GM21381 (cell line): ENCODE results near the gene BRME1.

ENCODE experiments used
- ATAC-seq: cut with Tn5 transposase; IDR thresholded peaks from one replicate; pipeline ENCODE4 v1.9.1; 2021; ENCODE audit warnings: mild to moderate bottlenecking, moderate library complexity; ENCODE audit not compliant: unreplicated experiment

Gene BRME1

DNA sequence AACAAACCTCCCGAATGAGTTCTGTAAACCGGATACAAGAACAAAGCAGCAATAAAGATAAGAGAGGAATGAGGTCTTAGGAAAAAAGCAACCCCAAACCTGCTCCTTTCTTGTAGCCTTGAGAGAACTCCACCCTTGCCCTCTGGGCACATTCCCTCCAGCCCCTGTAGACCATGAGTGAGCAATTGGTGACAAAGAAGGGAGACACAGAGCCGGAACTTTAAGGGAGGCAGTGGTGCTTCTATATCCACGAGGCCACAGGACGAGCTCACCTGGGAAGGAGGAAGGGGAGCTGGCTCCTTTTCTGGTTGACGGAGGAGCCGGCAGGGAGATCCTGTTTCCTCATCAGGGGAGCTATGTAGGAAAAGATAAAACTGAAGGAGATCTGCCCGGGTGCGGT, 13.0 kb downstream of the BRME1 start:
- ATAC-seq = no peak

DNA sequence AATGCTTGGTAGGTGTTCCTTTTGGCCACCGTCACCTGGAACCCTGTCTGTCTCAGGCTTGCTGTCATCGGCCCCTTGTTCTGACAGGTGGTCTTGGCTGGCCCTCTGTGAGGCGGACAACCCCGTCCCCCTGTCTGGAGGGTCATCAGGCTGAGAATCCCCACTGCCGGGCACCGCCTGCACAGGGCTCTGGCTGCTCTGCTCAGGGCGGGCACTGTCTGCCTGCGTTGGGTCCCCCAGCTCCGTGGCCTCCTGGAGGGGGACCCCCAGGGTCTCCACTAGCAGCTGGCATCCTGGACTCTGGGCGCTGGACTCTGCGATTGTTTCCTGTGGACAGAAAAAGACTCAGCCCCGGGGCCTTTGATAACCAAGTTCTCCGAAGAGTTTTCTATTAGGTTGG, 15.8 kb downstream of the BRME1 start:
- ATAC-seq = no peak

DNA sequence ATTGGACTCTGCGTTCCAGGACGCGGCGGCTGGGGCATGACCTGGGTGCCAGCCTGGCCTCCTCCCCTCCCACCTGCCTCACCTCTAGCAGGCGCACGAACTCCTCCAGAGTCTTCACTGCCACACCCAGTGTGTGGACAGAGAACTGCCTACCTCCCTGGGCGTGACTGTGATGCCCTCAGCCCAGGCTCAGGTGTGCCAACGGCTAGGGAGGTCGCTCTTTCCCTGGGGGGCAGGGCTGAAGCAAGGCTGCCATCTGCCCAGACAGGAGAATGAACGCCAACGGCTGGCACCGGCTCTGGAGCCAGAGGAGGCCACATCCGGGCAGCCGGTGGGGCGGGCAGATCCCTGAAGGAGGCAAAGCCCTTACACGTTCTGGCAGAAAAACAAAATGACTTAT, 17.6 kb downstream of the BRME1 start:
- ATAC-seq = no peak

DNA sequence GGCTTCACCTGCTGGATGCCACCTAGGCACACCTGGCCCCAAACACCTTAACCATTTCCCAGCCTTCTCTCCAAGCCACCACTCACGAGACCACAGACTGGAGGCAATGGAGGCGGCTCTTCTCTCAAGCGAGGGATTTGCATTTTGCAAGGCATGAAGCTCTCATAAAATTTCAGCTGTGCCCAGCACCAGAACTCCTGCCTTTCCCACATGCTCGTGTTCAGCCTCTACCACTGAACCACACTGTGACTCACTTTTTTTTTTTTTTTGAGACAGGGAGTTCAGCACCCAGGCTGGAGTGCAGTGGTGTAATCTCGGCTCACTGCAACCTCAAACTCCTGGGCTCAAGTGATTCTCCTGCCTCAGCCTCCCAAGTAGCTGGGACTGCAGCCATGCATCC, 18.4 kb downstream of the BRME1 start:
- ATAC-seq = no peak

DNA sequence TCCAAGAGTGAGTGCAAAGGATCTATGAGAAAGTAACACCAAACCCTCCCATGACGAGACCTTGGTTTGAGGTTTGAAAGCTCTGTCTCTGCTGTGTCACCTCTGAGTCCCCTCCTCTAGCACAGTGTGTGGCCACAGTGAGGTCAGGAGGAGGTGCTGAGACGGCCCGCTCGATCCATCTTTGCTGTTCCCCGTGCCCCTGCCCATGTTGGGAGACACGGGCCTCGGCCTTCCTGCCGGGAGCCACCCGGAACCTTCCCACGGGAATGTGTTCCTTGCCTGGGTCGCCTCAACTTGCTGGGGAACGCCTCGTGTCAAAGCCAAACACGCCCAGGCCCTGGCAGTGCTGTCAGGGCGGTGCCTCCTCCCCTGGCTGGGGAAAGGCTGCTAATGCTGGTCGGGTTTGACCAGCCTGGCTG, 18.9 kb downstream of the BRME1 start:
- ATAC-seq = no peak

DNA sequence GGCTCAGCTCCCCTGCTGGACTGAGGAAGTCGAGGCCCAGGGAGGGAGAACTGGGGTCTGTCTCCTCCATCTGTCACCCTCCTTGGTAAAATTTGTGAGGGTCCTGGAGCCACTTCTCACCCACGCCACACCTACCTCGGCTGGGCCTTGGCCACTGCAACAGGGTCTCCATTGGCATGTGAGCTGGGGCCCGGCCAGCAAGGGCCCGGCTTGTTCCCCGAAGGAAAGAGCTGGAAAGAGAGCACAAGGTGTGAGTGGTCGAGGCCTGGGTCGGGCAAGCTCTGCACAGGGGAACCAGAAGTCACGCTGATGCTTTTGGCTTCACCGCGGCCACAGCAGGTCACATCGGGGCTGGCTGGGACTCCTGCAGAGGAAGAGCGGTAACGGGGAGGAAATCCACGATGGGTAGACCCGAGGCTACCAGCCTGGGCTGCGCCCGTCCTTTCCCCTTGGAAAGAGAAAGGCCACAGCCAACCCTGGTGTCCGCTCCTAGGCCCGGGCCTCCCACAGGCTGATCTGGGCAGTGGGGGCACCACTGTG, 20.0 kb downstream of the BRME1 start:
- no peak for ATAC-seq

DNA sequence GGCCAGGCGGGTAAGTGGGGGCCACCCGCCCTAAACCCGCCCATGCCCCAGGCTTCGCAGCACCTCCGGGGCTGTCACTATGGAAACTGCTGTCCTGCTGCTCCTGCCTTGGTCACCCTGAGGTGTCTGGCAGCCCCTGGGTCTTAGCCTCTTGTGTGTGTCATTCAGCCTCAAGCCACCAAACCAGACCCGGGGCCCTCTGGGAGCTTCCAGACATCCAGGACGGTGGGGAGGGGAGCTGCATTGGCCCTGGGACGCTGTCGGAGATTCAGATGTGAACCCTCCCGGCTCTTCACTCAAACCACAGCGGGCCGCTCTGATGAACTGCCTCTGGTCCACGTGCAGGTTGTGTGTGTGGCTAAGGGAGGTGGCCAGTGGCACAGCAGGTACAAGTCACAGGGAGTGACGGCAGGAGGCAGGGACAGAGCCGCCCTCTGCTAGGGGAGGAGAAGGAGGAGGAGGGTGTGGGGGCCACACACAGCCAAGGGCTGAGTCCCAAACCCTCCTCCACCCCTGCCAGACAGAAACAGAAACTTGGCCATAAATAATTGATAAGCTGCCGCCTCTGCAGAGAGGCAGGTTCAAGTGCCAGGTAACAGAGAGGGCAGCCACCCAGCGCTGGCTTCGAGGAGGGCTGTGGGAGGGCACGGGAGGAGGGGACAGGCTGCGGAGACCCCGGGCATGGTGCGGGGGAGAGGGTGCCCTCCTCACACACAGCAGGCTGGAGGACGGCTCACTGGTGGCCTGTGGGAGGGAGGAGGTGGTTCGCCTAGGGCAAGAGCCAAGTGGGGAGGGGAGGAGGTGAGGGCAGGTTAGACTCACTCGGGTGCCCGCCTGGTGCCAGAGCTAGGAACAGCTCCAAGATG, 21.0 kb downstream of the BRME1 start:
- ATAC-seq = no peak

DNA sequence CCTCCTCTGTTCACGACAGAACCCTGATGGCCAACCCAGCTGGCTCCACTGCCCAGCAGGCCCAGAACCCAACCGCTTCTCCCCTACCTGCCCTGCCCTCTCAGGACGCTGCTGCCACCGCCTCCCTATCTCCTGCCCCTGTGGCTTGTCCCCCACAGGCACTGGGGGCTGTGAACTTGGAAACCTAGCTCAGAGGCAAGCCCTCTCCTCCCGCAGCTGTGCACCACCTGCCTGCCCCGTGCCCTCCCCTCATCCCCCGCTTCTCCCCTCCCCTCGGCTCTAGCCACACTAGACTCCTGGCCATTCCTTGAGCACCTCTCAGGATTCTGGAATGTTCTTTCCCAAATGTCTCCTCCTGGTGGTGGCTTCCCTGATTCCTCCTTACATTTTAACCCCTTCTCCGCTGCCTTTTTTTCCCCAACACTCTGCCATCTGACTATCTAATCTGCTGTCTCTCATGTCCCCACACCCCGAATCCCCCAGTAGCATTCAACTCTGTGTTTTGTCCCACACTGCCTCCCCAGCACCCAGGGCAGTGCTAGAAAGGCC, 22.3 kb downstream of the BRME1 start:
- no peak for ATAC-seq

DNA sequence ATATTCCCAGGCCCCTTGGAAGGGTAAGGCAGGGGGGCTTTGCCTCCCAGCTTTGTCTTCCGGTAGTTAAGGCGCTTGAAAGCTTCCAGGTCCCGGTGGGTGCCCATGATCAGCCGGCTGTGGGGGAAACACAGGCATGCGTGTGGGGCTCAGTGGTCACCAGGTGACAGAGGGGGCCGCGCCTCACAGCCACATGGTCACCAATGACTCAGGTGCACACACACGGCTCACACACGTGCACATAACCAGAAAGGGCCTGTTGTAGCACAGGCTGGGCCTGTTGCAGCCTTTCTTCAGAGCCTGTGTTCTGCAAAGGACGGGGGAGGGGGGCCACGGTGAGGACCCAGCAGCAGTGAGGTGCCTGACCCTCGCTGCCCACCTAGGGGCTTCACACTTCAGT, 23.1 kb downstream of the BRME1 start:
- no peak for ATAC-seq

DNA sequence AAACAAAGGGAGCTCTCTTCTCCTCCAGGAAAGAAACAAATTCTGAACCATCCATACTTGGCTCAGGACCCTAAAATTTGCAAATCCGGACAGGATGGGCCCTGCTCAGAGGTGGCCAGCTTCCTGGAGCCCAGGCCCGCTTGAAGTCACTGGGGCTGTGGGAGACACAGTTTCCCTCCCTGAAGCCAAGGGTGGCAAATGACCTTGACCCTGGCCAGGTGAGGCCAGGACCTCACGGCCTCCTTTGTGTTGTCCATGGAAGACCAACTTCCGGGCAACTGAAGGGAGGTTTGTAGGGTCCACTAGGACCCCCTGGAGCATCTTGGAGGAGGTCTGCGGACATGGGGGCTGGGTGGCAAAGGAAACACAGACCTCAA, 23.5 kb downstream of the BRME1 start:
- ATAC-seq = no peak

DNA sequence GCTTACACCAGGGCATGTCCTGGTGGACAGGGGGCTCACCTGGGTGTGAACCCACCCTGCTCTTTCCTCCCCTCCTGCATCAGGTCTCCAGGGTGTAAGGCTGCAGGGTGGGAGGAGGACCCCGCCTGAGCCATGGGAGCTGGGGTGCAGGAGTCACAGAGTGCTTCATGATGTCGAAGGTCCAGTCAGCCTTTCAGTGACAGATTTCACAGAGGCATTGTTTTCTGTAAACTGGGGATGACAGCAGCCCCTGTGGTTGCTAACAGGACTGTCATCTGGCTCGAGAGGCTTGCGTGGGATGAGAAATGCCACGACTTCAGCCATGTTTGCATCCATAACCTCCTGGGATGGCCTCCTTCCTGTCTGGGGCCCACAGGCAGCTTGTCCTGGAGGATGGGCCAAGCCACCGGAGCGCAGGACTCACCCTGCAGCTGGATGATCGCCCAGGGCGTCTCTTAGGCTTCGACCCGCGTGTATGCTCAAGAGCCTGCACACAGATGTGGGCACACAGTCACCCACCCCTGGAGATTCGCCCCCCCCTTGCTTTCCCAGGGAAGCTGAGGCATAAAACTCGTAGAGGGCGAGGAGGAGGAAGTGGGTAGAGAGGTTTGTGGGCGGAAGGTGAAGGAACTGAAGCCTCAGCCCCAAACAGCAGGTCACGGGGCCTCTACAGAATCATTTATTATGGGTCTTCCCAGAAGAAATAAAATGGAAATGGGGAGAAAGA, 24.1 kb downstream of the BRME1 start:
- ATAC-seq = no peak

DNA sequence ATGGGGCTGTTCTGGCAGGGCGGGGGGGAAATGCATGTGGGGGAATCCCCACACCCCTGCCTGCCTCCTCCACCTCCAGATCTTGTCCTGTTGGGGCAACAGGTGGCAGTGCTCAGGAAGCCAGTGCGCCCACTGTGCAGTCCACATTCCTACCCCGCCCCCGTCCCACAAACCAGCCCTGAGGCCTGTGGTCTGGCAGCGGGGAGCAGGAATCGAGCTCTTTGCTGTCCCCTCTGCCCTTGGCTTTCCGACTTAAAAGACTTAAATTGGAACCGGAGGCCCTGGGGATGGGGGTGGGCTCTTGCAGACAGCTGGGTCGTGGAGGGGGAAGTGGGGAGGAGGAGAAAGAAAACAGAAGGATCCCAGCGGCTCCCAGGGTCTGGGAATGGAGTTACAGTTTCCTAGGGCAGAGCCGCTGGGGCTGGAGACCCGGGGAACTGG, 24.6 kb downstream of the BRME1 start:
- ATAC-seq = no peak

DNA sequence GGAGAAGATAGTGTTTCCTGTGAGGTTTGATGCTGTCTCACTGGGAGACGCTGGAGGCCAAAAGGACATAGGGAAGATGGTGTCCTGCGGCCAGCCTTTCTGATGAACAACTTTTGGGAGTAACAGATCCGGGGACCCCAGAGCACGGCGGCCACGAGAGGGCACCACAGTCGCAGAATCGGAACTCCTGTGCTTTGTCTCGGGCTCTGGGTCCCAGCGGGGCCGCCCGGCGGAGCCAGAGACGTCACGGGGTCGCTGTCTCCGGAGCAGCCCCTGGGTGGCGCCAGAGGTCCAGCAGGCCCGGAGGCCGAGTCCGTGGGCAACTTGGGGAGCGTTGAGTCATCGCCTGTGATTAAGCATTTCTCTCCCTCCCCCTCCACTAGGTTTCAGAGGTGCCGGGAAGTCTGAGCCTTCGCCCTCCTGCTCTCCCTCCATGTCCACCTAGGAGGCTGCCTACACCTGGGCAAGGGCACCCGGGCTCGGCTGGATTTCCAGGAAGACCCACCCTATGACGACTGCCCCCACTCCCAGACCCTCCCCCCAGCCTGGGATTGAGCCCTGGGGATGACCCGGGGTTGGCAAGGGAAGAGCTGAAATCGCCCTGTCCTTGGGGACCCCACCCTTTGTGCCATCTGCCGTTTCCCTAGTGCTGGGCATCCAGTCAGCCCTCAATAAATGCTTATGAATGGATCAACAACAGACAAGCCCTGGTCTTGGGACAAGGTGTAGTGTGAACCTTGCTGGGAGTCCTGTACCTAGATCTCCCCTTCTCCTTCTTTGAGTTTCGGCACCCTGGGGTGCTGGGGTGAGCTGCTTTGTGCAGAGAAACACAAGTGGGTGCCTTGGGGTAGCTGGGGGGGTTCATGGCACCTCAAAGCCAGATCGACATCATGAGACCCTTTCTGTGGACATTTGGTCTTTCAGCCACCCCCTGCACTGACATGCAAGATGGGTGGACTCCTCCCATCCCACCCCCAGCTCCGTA, 25.6 kb downstream of the BRME1 start:
- peak; percentile 88 for ATAC-seq

DNA sequence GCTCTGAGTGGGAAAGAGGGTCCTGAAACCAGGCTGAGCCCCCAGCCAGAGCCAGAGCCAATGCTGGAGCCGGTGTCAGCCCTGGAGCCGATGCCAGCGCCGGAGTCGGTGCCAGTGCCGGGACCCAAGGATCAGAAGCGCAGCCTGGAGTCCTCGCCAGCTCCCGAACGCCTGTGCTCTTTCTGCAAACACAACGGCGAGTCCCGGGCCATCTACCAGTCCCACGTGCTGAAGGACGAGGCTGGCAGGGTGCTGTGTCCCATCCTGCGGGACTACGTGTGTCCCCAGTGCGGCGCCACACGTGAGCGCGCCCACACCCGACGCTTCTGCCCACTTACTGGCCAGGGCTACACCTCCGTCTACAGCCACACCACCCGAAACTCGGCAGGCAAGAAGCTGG, 28.6 kb downstream of the BRME1 start:
- ATAC-seq = no peak

DNA sequence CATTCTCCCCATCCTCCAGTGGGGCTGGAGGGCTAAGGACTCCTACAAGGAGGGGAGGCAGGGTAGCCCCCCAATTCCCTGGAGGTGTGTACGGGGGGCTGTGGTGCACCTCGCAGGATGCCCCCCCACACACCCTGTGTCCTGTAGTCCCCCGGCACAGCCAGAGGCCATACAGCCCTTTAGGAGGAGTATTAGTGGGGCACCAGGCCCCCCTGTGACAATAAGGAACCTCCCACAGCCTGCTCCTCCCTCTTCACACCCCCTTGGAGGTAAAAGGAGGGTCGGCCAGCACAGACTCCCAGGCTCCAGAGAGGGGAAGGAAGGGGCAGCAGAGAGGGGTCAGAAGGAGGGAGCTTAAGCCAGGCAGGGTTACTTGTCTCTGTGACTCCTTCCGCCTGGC, 29.1 kb downstream of the BRME1 start, which contains the start of gene NANOS3:
Gene NANOS3 (plus strand): TSS at position 301 of the 400 bp plus-strand sequence. CDS start 115 bp downstream, outside the sequence.
- no peak for ATAC-seq

DNA sequence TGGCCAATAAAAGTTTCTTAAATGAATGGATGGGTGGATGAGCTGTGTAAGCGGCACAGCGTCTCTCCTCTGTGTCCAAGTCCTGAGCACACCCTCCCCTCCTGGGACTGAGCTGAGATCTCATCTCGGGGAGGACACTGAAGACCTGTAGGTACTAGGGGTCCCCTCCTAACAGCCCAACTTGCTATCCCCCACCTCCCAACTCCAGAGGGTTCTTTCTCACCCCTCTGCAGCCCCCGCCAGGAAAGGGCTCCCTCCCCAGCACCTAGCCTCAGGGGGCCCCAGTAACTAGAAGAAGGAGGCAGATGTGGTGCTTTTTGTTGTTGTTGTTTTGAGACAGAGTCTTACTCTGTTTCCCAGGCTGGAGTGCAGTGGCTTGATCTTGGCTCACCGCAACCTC, 30.1 kb downstream of the BRME1 start:
- ATAC-seq = no peak

DNA sequence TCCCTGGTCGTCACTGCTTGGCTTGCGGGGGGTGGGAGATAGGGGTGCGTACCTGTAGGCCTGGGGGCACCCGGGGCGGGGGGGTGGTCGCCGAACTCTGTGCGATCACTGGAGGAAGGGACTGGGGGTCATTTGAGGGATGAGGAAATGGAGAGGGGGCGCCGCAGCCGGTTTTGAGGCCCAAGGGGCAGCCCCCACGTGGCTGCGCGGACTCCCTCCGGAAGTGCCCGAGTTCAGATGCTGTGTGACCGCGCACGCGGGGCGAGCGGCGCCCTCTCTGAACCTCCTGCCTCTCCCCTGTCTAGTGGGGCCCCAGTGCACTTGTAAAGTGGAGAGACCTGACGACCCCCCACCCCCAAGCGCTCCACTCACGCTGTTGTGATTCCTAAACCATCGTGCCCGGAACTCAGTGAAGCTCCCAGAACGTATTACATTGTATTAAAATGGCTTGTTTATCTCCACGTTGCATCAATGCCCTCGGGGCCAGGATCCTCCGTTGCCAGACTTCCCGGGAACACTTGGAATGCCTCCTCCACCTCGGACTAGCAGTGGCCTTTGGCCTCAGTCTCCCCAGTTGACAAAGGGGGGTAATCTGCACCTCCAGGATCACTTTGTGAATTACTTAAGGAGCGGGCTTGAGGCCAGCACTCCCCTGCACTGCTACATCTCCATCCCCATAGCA, 31.9 kb downstream of the BRME1 start:
- ATAC-seq = no peak

DNA sequence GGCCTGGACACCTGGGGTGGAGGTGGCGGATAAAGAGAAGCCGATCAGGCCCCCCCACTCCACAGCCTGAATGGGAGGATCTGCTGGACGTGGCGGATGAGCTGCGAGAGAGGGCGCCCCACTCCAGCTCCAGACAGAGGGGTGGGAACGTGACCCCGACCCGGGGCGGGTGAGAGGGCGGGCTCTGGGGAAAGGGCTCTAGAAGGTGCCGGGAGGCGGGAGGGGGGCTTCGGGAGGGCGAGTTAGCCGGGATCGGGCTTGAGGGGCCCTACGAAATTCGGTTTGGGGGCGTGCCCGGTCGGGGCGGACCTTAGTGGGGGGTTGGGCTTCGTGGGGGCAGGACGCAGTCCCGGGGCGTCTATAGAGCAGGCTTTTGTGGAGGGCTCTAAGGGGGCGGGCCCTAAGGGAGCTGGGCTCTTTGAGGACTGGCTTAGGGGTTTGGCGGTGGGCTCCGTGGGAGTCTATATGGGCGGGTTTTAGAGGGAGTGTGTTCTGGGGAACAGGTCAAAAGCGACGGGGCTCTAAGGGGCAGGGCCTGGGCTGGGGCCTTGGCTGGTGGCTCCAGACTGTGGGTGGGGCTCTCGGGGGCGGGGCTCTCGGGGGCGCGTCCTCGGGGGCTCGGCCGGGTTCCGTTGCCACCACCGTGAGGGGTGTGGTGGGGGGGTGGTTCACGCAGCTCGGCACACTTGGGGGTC, 33.1 kb downstream of the BRME1 start:
- ATAC-seq = no peak

DNA sequence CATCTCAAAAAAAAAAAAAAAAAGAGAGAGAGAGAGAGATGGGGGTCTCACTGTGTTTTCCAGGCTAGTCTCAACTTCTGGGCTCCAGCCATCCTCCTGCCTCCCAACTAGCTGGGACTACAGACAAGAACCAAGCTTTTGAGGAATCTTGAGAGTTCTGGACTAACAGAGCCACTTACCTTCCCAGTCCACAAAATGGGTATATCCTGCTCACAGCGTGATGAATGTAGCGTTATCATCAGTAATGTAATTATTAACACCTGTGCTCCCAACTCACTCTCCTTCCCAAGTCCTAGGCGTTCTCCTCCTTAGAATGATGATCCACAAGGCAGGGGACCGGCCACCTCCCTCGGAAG, 33.6 kb downstream of the BRME1 start:
- ATAC-seq = no peak
